Endothelial cell of umbilical vein (primary cell): Measurements from ENCODE around the gene PLA2G5. TPM values are rescaled to one million over a fixed set of nuclear protein-coding genes. Genes with fewer than 3 reads are reported as not detected.

Experiments used
- BruUV-seq: library from RNA; stranded (reverse); fragments of 400-500 nt; replicated peaks from 2 replicates; lab custom pipeline; 2021; lab: Mats Ljungman, UMichigan
- CTCF ChIA-PET: fragments of 300-600, 350-600 bp; sonication (Branson Sonifier 250); formaldehyde crosslinking; loops from one replicate; lab custom pipeline; 2021; ENCODE audit warnings: antibody characterized with exemption, inconsistent platforms; lab: Charles Lee
- POLR2A ChIA-PET: fragments of 300-600, 350-600 bp; sonication (Branson Sonifier 250); formaldehyde crosslinking; loops from one replicate; lab custom pipeline; 2021; ENCODE audit warnings: antibody characterized with exemption, inconsistent platforms; lab: Charles Lee
- DNase-seq: peaks from one replicate; pipeline ENCODE4 v3.0.0-alpha.2; 2011; ENCODE audit warnings: low read depth, low spot score
- FAIRE-seq: peaks from 2 replicates; lab custom pipeline; 2011; peaks lifted over from hg19 to GRCh38; lab: Jason Lieb, UNC
- H2AFZ ChIP-seq: 2 replicates; pipeline ENCODE4 v1.6.0; 2012; ENCODE audit warnings: low read depth, low read length, control low read depth, inconsistent platforms
- H3K27ac ChIP-seq: 2 replicates; pipeline ENCODE4 v1.5.1; 2011; ENCODE audit warnings: low read depth, mild to moderate bottlenecking, control low read depth, low read length, moderate library complexity; ENCODE audit not compliant: insufficient read depth
- H3K27me3 ChIP-seq, 2 experiments: 2 replicates each; pipeline versions ENCODE4 v1.6.0 to v1.6.1; 2011; ENCODE audit warnings: low read length in 2 of 2, mixed read lengths in 1 of 2; ENCODE audit not compliant: control insufficient read depth in 2 of 2, insufficient read depth in 2 of 2
- H3K36me3 ChIP-seq, 2 experiments: 2 replicates in 1 of 2; 3 replicates in 1 of 2; pipeline ENCODE4 v1.5.1; 2011; ENCODE audit warnings: low read length in 2 of 2, mild to moderate bottlenecking in 1 of 2, moderate library complexity in 1 of 2; ENCODE audit not compliant: control insufficient read depth in 2 of 2, insufficient read depth in 2 of 2; ENCODE audit errors: extremely low read depth in 1 of 2
- H3K4me1 ChIP-seq: 3 replicates; pipeline ENCODE4 v1.5.1; 2011; ENCODE audit warnings: mild to moderate bottlenecking, low read length; ENCODE audit not compliant: control insufficient read depth, insufficient read depth; ENCODE audit errors: extremely low read depth
- H3K4me2 ChIP-seq: 2 replicates; pipeline ENCODE4 v1.6.1; 2011; ENCODE audit warnings: low read length, control low read depth, mixed read lengths; ENCODE audit not compliant: insufficient read depth
- H3K4me3 ChIP-seq, 3 experiments: fragments of 200-600 bp in 1 of 3; sonication (generic), shearing (Covaris generic) in 1 of 3; replicated peaks in 1 of 3; 2 replicates each; pipeline ENCODE4 v1.5.1; 2011 to 2016; ENCODE audit warnings: control low read depth in 3 of 3, low read length in 3 of 3, mild to moderate bottlenecking in 2 of 3, inconsistent platforms in 1 of 3, low read depth in 1 of 3, moderate library complexity in 1 of 3; ENCODE audit not compliant: insufficient read depth in 1 of 3
- H3K79me2 ChIP-seq: 2 replicates; pipeline ENCODE4 v1.6.0; 2012; ENCODE audit warnings: low read length, inconsistent platforms; ENCODE audit not compliant: control insufficient read depth, insufficient read depth
- H3K9ac ChIP-seq: replicated peaks from 2 replicates; pipeline ENCODE3; 2011; ENCODE audit warnings: low read length, control low read depth; ENCODE audit not compliant: insufficient read depth; ENCODE audit errors: extremely low read depth
- H3K9me1 ChIP-seq: replicated peaks from 3 replicates; pipeline ENCODE4 v1.6.0; 2011; ENCODE audit warnings: mild to moderate bottlenecking, low read length; ENCODE audit not compliant: control insufficient read depth, insufficient read depth; ENCODE audit errors: extremely low read depth
- H3K9me3 ChIP-seq: replicated peaks from 2 replicates; pipeline ENCODE4 v1.5.1; 2012; ENCODE audit warnings: low read length, inconsistent platforms; ENCODE audit not compliant: control insufficient read depth, insufficient read depth
- H4K20me1 ChIP-seq: replicated peaks from 2 replicates; pipeline ENCODE3; 2011; ENCODE audit warnings: mild to moderate bottlenecking, low read length; ENCODE audit not compliant: control insufficient read depth, insufficient read depth; ENCODE audit errors: extremely low read depth
- CTCF ChIP-seq, 2 donors: IDR thresholded peaks; 1 replicate in 1 of 2; 2 replicates in 1 of 2; pipeline ENCODE4 v1.5.1; 2011; ENCODE audit warnings: low read length in 2 of 2, mild to moderate bottlenecking in 2 of 2, moderate library complexity in 2 of 2, control low read depth in 1 of 2, inconsistent platforms in 1 of 2, low read depth in 1 of 2; ENCODE audit not compliant: insufficient read depth in 1 of 2; ENCODE audit errors: extremely low read depth in 1 of 2
- EZH2 ChIP-seq: IDR thresholded peaks from 2 replicates; pipeline ENCODE4 v1.6.1; 2012; ENCODE audit warnings: borderline replicate concordance, low read depth, mild to moderate bottlenecking, moderate library complexity, low read length, inconsistent platforms; ENCODE audit not compliant: severe bottlenecking
- FOS ChIP-seq: IDR thresholded peaks from 2 replicates; pipeline ENCODE4 v1.6.1; 2011; ENCODE audit warnings: mild to moderate bottlenecking, low read length, moderate library complexity, borderline replicate concordance; ENCODE audit not compliant: insufficient read depth
- MYC ChIP-seq: IDR thresholded peaks from one replicate; pipeline ENCODE4 v1.6.1; 2011; ENCODE audit warnings: mild to moderate bottlenecking, low read depth, low read length
- POLR2A ChIP-seq: IDR thresholded peaks from 2 replicates; pipeline ENCODE4 v1.6.1; 2012; ENCODE audit warnings: low read depth, mild to moderate bottlenecking, control low read depth, low read length
- dilution Hi-C: fragments of 300-500 bp; cut with MboI; formaldehyde crosslinking; loops from one replicate; pipeline ENCODE4 v1.15.0; 2019; ENCODE audit warnings: low sequenced_read_pairs; ENCODE audit not compliant: extremely low pct_ligation_motif_present
- intact Hi-C: fragments of 100-400 bp; cut with micrococcal nuclease; formaldehyde crosslinking; loops from one replicate; pipeline ENCODE4 v1.10.0; 2022
- polyA plus RNA-seq, 4 experiments: library from polyadenylated mRNA; depleted of rRNA in 3 of 4; stranded (reverse) in 3 of 4; unstranded in 1 of 4; fragments of >200 nt; gene quantifications; 2 replicates each; pipeline versions ENCODE4 v1.2.1 to v1.2.3, GENCODE V29; 2011 to 2012; ENCODE audit warnings: missing spikeins in 1 of 4
- total RNA-seq: library from RNA; stranded (reverse); gene quantifications from 2 replicates; pipeline ENCODE4 v1.2.3, GENCODE V29; 2021

Gene PLA2G5
- total and polyA plus RNA-seq, 2 donors (not counting 3 experiments of a cell fraction or from before 2014, with no cell fraction given): 0.06 TPM; not detected in 1

- Histone ChIP-seq H3K36me3 (no peaks in the 10 kb centered on the region), H3K9me1 (no peaks in the 10 kb centered on the region), H2AFZ (no peak overlapping the region), H3K79me2 (no peaks in the 10 kb centered on the region), H3K27me3 (peaks cover 0 to 4% of the 10 kb centered on the region in 2 experiments), H3K27ac (no peak overlapping the region), H3K4me2 (no peak overlapping the region), H3K4me1 (no peaks in the 10 kb centered on the region), H3K9me3 (no peaks in the 10 kb centered on the region), H4K20me1 (no peaks in the 10 kb centered on the region), H3K4me3 (no peak overlapping the region), H3K9ac (no peak overlapping the region)
- POLR2A ChIA-PET: no interaction called here
- intact Hi-C loops: no loop called here
- FAIRE-seq (no peak), DNase-seq (no peak)
- no peak for TF ChIP-seq EZH2
- TF ChIP-seq POLR2A: no peak
- TF ChIP-seq FOS: no peak
- dilution Hi-C loops: no loop called here
- CTCF ChIA-PET: no interaction called here
- BruUV-seq: no TSS peak
Observed at GRCh38 chr1:20086800-20087199, 16.8 kb downstream of the PLA2G5 start.

GRCh38 chr1:20087668-20088067, 17.7 kb downstream of the PLA2G5 start:
- H3K4me1 ChIP-seq: no peaks in the 10 kb centered on the region
- no peak for FAIRE-seq
- intact Hi-C loops: no loop called here
- no peak overlapping the region for H3K4me3 ChIP-seq
- no TSS peak for BruUV-seq
- H3K9me3 ChIP-seq: no peaks in the 10 kb centered on the region
- no peaks in the 10 kb centered on the region for H4K20me1 ChIP-seq
- no peak overlapping the region for H3K4me2 ChIP-seq
- no peak overlapping the region for H3K27ac ChIP-seq
- ChIA-PET CTCF (no interaction called here), POLR2A (no interaction called here)
- no peak for DNase-seq
- H3K9ac ChIP-seq: no peak overlapping the region
- H2AFZ ChIP-seq: no peak overlapping the region
- dilution Hi-C loops: no loop called here
- no peaks in the 10 kb centered on the region for H3K9me1 ChIP-seq
- no peaks in the 10 kb centered on the region for H3K36me3 ChIP-seq
- no peaks in the 10 kb centered on the region for H3K79me2 ChIP-seq
- H3K27me3 ChIP-seq: peaks cover 1 to 8% of the 10 kb centered on the region in 2 experiments
- no peak for TF ChIP-seq FOS
- no peak for TF ChIP-seq MYC
- peak in 1 of 2 donors; percentile 17 for TF ChIP-seq CTCF (IDR thresholded peaks at IDR 0.05; ENCODE audit: extremely low read depth in 1 of 2, insufficient read depth in 1 of 2, low read depth in 1 of 2, low read length in 2 of 2)
